Measurements from ENCODE around the gene ADRB1.

The ADRB1 gene

DNA sequence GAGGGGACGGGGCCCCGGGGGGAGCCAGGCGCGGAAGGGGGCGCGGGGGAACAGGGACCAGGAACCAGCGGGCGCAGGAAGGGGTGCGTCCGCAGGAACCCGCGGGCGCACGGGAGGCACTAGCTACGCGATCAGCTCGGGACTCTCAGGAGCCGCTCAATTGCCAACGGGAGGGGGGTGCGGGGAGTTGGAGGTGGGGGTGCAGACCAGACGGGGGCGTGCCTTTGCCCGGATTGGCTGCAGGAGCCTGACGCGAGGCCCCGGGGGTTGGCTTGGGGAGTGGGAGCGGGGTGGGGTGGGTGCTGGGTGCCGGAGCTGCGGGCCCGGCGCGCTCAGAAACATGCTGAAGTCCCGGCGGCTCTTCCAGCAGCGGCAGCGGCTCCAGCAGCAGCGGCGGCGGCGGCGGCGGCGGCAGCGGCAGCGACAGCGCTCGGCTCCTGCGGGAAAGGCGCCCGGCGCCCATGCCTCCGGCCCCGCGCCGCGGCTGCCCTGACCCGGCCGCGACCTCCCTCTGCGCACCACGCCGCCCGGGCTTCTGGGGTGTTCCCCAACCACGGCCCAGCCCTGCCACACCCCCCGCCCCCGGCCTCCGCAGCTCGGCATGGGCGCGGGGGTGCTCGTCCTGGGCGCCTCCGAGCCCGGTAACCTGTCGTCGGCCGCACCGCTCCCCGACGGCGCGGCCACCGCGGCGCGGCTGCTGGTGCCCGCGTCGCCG lies at the start of gene ADRB1:
Gene ADRB1, plus strand, starts transcription at position 335 of the 715 bp plus-strand sequence. Its CDS starts 267 bp downstream, at position 602.
- FAIRE-seq = no peak

DNA sequence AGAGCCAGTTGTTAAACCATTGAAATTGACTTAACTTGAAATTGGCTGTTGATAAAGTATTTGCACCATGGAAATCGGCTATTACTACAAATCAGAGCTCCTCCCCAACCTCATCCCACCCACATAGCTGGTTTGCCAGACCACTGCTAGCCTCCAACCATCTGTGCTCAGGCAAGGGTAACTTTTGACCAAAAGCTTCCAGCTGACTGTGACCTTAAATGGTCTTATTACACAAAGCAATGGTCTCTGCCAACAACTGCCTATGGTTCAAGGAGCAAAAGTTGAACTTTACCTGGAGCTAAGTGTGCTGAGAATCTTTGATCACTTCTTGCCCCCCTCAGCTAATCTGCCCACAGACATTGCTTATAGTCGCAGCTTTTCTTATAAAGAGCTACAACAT lies 48.5 kb upstream of the ADRB1 start:
- FAIRE-seq = no peak

DNA sequence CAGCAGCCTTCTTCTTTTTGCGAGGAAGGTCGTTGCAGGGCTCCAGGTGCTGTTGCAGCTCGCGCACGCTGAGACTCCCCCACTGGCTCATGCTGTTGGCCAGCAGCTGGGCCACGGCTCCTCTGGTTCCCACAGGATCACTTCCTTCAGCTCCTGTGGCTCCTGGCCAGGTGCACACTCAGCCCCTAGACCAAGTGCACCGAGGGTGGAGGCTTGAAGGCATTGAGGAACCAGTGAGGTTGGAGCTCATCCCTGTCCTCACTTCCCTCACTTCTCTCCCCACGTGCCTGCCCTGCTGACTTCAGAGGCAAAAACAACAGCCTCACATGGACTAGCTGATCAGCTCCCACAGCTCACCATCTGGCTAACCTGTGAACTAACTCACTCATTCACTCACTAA lies 46.2 kb upstream of the ADRB1 start:
- no peak for FAIRE-seq

DNA sequence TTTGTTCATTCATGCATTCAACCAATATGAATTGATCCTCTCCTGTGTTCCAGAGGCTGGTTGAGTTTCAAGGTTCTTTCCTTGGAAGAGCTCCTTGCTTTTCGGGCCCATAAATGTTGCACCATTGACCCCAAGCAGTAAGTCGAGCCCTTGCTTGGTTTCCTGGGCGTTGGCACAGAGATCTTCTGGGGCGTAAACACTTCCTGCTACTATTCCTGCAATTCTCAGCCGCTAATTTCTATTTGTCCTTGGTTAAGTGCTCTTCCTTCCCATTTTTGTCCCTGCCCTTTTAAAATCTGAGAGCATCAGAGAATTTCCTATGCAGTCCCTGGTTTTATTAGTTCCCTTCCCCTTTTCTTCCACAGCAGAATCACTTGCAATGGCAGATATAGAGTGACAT lies 44.1 kb upstream of the ADRB1 start:
- FAIRE-seq = no peak

DNA sequence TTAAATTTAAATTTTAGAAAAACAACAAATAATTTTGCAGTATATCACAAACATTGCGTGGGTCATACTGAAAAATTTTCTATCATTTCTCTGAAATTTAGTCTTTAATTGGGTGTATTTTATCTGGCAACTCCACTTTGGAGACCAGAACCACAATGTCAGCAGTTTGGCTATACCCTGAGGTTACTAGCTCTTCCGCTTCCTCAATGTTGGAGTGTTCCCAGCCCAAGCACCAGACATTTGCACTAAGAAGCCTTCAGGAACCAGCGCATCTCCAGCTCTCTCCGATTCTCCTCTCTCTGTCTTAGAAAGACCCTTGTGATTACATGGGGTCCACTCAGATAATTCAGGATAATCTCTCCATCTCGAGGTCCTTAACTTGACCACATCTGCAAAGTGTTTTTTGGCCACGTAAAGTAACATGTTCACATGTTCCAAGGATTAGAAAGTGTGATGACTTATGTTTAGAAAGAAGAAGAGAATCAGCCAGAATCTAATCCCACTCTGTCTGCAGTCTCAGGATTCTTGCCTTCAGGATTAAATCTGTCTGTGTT lies 43.1 kb upstream of the ADRB1 start:
- no peak for FAIRE-seq

DNA sequence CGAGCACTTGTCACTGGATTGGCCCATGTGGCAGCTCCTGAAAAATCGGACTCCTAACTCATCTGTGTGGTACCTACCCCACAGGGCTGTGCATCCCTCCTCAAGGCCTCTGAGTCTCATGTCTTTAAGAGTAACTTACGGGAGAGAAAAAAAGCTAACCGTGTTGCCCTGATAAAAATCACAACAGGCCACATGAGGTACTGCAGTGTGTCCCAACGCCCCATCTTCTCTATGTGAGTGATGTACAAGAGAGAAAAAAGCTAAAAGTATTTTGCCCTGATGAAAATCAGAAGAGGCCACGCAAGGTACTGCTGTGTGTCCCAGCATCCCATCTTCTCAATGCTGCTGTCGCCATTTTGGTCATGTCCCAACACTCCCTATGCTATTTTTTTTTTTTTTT lies 41.2 kb upstream of the ADRB1 start:
- no peak for FAIRE-seq

DNA sequence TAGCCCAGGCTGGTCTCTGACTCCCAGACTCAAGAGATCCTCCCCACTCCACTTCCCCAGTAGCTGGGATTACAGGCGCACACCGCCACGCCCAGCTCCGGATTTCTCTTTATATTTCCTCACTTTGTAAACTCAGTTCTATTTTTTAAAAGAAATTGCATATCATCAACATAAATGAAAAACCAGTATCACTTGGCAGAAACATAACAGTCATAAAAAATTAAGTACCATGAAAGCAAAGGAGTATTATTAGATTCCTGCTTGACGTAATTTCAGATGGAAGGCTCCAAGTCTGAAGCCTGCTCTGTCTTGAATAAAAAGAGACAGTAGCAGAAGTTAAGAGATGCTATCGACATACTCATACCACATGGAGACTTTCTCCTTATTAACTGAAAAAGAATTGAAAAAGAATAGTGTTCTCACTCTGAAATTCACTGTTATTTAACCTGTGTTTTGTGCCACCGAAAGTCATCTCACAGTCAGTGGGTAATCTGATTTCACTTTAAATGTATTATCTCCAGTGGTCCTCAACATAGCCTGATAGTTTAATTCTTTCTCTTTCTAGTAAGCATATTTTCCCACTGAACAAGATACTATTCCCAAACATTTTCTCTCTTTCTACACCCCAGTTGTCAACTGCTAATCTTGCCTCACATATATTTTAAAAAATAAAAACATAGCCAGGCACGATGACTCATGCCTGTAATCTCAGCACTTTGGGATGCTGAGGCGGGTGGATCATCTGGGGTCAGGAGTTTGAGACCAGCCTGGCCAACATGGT lies 40.3 kb upstream of the ADRB1 start:
- no peak for FAIRE-seq

DNA sequence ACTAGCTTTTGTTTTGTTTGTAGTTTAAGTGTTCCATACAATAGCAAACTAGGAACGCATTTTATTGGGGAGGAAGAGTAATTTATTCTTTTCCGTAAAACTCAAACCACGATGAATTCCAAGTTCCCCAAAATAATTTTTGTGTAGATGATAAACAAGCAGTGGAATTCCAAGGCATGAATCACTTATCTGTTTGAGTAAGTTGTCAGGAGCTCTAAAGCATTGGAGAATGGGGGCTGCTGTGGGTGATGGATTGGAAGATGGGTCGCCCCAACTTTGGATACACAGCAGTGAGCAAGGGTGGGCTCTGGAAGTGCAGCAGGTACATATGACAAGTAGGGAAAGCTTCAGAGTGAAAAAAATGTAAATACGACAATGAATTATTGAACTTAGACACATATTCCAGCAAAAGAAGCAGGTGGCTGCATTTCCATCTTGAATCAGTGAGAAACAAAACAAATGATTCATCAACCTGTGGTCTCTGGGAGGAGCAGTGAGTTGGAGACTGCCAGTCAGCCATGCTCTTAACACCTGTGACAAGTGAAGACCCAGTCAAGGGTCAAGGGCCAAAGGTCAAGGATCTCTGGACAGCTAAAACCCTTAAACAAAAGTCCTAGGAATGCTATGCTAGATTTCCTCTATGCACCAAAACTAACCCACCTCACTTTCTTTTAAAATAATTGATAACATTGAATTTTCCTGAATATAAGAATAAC lies 34.2 kb upstream of the ADRB1 start:
- FAIRE-seq = no peak

DNA sequence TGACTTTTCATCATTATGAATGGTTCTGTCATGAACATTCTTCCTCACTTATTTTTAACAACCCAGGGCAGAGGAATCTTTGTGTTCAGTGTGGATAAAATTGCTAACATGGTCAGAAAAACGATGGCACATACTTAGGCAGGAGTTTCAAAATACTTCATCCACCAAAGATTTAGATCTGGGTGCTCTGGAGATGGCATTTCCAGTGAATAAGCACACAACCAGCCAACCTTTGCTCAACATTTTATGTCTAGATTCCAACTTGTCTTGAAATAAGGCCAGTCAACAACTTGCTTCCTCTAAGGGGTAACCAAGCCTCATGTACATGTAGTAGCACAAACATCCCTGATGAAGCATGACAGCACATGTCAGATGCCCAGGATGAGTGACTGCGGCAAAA lies 33.4 kb upstream of the ADRB1 start:
- FAIRE-seq = no peak

DNA sequence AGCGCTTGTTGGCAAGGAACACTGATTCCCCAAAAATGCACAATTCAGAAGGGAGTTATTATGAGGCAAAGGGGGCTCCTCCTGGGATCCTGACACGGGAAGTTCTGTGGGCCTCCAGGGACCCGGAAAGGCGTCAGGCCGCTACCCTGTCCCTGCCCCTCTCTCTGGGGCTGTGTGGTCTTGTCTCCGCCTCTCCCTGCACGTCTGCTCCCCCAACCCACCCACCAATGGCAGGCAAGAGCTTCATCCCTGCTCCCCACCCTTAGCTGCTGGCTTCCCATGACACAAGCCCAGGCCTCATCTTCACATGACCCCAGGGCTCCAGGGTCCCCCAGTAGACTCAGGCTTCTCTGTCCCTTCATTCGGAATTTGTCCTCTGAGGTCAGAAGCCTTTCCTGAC lies 31.0 kb upstream of the ADRB1 start:
- FAIRE-seq = no peak

DNA sequence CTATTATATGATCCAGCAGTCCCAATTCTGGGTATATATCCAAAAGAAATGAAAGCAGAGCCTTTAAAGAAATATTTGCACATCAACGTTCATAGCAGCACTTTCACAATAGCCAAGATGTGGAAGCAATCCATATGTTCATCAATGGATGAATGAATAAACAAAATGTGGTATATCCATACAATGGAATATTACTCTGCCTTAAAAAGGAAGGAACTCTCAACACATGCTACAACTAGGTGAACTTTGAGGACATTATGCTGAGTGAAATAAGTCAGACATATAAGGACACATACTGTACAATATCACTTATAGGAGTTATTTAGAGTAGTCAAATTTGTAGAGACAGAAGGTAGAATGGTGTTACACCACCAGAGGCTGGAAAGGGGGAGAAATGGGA lies 28.0 kb upstream of the ADRB1 start:
- no peak for FAIRE-seq

DNA sequence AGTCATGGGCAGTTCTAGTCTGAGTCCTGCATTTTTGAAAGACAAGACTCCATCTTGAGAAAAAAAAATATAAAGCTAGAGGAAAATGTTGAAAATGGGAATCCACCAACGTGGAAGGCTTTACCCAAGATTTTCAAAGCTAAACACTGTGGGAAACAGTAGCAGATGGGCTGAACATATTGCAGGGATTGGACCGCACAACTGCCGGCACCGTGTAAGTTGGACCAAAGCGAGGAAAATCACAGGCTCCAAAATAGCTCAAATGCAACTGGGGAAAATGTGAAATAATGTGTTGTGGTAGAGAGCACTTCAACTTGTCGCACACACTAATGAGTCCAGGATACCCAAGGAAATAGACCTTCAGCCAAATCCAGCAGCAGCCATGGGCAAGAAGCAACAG lies 26.4 kb upstream of the ADRB1 start:
- FAIRE-seq = no peak

DNA sequence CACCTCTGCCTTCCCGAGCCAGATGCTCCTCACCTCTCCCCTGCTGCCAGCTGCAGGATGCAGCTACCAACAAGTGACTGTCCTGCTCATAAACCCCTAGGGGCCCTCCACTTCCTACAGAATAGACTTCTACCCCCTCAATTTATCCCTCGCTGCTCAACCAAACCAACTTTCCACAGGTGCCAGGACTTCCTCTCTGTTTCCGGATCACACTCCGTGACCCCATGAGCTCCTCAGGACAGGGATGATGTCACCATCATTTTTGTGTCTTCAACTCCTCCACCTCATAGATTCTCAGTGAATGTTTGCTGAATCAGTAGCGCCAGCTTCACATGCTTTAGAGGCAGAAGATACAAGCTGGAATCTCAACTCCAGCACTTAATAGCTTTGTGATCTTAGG lies 25.8 kb upstream of the ADRB1 start:
- no peak for FAIRE-seq

DNA sequence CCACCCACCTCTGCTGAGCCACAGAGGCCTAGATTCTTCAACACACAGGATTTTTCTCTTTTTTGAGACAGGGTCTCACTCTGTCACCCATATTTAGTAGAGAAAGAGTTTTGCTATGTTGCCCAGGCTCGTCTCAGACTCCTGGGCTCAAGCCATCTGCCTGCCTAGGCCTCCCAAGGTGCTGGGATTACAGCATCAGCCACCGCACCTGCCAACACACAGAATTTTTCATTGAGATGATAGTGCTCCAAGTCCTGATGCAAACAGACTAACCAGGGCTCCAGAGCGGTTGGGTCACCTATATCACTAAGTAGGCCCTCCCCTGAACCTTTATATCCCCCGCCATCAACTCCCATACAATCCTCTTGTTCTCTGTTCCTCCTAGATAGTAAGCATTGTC lies 24.4 kb upstream of the ADRB1 start:
- no peak for FAIRE-seq

DNA sequence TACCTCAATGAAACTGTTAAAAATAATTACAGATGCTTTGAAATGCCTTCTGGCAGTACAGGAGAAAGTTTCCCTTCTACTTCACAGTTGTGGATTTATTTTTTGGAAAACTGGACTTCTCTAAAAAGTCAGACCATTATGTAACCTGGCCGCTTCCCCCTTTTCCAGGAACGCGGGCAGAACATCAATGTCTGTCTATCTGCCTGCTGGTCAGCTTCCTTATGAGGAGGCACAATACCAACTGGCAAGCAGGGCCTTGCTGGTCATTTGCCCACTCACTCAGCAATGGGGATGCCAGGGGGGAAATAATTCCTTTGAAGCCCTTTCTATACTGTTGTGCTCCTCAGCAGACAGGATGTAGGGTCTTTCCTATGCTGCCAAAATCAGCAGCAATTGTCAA lies 22.5 kb upstream of the ADRB1 start:
- no peak for FAIRE-seq

DNA sequence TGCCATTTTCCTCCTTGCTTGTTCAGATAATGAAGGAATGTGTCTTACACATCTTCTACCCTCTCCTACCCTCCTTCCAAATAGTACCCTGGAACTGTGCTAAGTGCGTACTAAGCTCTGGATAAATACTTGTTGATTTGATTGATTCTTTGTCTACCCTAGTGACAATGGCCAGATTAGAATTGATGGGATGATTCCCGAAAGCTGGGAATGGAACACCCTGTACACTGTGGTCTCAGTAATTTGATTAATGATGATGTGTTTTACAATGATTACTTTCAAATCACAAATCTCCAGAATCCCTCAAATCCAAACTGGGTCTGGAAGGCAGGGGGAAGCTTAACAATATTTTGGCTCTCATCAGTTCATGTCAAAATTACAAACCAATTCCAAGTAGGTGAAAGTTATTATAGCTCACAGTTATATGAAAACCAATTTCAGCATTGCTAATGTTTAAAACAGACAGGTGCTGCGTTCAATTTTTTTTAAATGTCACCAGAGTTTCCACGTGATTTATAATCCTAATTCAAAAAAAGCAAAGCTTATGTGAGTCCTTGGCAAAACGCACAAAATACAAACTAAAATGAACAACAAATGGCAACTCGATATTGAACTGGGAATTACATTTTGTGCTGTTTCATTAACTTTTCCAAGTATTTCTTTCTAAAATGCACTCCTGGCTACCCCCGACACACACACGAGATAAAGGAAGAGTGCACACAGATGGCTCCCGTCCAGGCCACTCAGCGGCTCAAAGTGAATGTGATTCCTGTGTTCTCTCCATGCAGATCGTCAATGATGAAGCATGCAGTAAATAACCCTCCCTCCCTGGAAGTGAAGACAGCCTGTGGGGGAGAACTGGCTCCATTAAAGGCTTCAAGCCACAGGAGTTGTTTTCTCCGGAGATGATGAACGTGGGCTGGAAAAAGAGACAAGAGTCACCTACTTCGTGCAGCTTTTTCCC lies 21.7 kb upstream of the ADRB1 start:
- no peak for FAIRE-seq

DNA sequence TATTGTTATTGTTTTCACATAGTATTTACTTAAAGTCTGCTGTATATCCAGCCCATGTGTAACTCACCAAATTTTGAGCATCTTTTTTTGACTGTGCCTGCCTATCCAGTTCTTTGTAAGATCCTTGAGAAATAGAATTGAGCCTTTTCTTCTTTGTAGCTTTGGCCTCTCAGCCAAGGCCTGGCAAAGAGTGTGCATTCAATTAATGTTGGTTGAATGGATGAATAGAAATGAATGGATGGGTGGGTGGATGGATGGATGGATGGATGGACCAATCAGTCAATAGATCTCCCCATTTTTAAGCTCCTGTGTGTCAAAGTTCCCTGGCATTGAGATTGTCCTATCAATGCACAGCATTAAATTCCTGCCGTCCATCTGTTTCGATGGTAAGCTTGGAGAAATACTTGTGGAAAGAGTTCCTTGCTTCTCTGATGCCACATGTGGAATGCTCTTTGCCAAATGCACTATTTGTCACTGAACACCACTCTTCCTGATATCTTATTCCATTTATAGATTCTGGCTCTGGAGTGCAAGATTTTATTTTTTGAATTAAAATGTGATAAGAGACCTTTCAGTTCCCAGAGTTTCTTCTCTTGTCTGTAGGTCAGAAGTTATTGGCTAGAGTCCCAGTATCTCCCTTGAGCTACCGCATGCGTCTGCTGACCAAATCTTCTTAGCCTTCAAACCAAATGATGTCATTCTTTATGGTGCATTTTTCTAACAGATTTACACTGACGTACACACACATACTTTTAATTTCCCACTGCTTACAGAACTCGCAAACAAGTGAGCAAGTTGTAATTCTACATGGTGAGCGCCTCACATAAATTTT lies 20.7 kb upstream of the ADRB1 start:
- no peak for FAIRE-seq

DNA sequence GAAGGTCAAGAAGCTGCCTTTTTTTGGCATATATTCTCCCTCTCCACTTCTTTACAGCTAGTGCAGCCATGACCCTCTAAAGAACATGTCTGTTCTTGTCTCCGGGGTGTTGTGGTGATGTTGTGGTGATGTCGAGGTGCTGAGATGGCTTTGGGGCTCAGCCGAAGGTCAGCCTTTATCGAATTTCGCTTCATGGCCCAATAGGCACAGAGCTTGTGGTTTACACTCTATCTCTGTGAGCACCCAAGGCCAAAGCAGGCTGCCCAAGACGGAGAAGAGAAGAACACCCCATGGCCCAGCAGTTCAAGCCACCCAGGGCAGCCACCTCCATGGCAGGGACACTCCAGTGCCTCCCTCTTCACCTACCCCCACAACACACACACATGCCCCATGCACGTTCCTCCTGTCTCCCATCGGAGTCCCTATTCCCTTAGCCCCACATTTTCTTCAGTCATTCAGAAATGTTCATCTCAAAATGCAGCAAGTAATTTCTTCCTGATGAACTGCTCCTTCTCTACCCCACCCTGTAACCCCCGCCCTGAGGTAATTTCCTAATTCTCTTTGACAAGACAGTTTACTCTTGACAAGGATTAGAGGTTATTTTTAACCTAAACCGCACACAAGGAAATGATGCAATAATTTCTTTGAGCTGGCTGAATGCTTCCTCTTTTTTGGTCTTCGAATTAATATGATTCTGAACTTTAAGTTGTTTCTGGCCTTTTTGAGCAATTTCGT lies 18.6 kb upstream of the ADRB1 start:
- FAIRE-seq = no peak

DNA sequence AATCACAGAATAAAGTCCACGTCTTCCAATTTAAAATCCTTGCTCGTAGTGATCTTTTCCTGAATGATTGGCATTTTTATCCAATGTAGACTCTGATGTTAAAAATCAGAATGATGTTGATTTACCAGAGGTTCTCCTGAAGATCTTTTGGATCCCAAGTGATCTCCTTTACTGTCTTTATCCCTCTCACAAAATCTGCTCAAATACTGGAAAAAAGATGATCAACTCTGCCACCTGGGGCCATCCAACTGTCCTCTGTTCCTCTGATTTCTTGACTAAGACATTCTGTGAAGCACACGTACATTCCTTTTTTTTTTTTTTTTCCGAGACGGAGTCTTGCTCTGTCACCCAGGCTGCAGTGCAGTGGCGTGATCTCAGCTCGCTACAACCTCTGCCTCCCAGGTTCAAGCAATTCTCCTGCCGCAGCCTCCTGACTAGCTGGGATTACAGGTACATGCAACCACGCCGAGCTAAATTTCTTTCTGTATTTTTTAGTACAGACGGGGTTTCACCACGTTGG lies 18.0 kb upstream of the ADRB1 start:
- no peak for FAIRE-seq
